GM06990 (cell line): ENCODE results near the gene VDAC2.

Source experiments
- DNase-seq: peaks from one replicate; pipeline ENCODE4 v3.0.0-alpha.2; 2011; ENCODE audit not compliant: insufficient read length; ENCODE audit errors: extremely low read depth
- H3K27me3 ChIP-seq: replicated peaks from 2 replicates; pipeline ENCODE4 v1.6.0; 2011; ENCODE audit warnings: low read length; ENCODE audit not compliant: control insufficient read depth, insufficient read depth
- H3K36me3 ChIP-seq: 2 replicates; pipeline ENCODE4 v1.5.1; 2011; ENCODE audit warnings: low read length; ENCODE audit not compliant: control insufficient read depth, insufficient read depth
- H3K4me3 ChIP-seq: replicated peaks from 2 replicates; pipeline ENCODE4 v1.5.1; 2011; ENCODE audit warnings: low read depth, mild to moderate bottlenecking, control low read depth, low read length
- TF ChIP-seq, protein P1 (sequence below): IDR thresholded peaks from 2 replicates; pipeline ENCODE4 v1.5.1; 2011; ENCODE audit warnings: low read length, control low read depth, mild to moderate bottlenecking, inconsistent platforms; ENCODE audit not compliant: insufficient read depth, poor library complexity, severe bottlenecking

The VDAC2 gene

DNA sequence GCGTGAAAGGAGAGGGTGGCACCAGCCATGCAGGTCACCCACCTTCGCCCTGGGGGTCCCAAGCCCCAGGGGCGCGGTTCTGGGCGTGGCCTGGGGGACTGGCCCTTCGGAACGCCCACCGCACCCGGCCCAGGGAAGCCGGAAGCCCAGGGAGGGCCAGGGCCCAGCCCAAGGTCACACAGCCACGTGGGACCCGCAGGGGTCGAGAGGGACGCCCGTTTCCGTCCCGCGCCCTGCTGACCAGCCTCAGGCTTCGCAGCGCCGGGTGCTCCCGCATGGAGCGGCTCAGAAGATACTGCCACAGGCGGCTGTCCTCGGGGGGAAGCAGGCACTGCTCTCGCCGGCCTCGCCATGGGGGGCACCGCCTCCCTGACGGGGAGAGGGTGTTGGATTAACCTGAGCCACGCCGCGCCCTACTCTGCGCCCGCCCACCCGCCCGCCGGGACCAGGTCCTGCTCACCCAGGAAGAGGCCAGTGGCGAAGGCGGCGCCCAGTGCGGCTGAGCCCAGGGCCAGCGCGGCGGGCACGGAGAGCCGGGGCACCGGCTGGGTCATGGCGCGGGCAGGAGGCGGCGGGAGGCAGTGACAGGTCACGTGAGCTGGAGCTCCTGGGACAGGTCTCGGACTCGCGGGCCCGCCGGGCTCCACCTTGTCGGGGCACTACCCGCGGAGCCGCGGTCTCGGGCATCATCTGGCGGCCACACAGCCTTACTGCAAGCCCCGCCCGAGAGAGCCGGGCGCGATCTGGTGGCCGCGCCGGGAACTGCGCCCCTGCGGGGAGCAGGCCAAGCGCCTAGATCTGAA lies 25.0 kb downstream of the VDAC2 start, which contains the start of gene COMTD1:
Gene COMTD1, minus strand, starts transcription at position 583 of the 803 bp plus-strand sequence. Its CDS starts 29 bp downstream, at position 554.
- DNase-seq, result peak; percentile 94
- Histone ChIP-seq H3K27me3 (no peaks in the 10 kb centered on the region; the same call in 1 of the 2 replicates), H3K36me3 (peaks cover 10% of the 10 kb centered on the region), H3K4me3 (peak within 1 kb of the TSS; percentile 85)
- TF ChIP-seq, protein P1, sequence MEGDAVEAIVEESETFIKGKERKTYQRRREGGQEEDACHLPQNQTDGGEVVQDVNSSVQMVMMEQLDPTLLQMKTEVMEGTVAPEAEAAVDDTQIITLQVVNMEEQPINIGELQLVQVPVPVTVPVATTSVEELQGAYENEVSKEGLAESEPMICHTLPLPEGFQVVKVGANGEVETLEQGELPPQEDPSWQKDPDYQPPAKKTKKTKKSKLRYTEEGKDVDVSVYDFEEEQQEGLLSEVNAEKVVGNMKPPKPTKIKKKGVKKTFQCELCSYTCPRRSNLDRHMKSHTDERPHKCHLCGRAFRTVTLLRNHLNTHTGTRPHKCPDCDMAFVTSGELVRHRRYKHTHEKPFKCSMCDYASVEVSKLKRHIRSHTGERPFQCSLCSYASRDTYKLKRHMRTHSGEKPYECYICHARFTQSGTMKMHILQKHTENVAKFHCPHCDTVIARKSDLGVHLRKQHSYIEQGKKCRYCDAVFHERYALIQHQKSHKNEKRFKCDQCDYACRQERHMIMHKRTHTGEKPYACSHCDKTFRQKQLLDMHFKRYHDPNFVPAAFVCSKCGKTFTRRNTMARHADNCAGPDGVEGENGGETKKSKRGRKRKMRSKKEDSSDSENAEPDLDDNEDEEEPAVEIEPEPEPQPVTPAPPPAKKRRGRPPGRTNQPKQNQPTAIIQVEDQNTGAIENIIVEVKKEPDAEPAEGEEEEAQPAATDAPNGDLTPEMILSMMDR, result peak; percentile 100

DNA sequence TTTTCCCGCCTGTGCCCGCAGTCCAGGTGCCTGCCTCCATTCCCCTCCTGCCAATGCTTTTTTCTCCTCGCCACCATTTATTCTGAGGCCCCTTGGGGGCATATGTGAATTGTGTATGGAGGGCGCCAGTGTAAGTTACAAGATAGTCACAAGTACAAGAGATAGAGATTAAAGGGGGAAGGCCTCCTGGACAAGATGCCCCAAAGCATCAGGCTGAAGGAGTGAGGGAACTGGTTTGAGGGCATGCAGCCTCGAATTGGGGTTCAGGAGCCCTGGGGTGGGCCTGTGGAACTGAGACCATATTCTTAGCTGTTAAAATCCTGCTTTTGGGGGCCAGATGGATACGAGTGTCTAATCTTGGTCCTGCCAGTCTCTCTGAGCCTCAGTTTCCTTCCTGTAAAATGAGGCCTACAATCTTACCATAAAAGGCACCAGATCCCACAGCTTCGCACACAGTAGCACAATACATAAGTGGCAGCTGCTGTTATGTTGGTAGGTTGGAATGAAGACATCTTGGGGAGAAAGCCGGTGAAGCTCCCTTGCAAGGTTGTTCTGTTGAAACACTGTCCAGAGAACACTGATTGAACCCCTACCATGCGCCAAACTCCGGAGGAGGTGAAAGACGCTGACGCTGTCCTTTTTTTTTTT lies 25.7 kb downstream of the VDAC2 start:
- Histone ChIP-seq H3K27me3 (no peaks in the 10 kb centered on the region; the same call in 1 of the 2 replicates), H3K36me3 (peaks cover 10% of the 10 kb centered on the region), H3K4me3 (no peak overlapping the region)
- TF ChIP-seq, protein P1, result no peak
- DNase-seq, result no peak

DNA sequence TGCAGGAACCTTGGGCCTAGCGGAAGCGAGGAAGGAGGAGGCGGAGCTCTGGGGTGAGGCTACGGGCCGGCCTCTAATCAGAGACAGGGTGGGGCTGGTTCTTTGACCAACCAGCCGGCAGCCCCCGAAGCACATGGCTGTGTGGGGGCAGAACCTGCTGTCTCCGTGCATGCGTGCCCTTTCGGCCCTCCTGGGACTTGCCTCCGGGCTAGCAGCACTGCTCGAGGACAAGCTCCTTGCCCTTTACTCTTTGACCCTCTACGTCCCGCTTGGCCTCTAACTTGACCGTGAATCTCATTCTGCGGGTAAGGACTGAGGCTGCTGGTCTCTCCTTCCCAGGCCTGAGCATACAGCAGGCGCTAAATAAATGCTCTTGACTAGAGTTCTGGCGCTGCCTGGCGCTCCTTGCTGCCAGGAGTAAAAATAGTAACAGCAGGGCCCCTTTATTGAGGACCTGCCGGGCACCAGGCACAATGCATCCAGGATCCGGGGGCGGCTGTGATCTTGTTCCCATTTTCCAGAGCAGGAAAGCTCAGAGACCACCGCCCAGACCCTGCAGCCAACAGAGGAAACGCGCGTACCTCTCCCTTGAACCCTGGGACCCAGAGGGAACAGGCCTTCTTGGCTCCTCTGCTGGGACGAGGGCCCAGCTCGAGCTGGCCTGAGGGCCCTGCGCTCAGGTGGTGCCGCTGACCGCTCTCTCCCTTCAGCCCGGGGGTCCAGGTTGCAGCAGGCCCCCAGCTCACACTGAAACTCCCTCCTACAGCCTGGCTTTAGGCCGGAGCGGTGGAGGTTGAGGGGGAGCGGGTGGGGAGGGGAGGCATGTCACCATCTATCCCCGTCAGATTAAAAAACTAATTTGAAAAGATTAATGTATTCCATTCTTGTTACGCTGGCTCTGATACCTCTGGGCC lies 27.8 kb downstream of the VDAC2 start:
- Histone ChIP-seq H3K27me3 (no peaks in the 10 kb centered on the region; the same call in 1 of the 2 replicates), H3K36me3 (no peaks in the 10 kb centered on the region; the same call in 1 of the 2 replicates), H3K4me3 (no peak overlapping the region)
- no peak for DNase-seq
- TF ChIP-seq, protein P1, result no peak

DNA sequence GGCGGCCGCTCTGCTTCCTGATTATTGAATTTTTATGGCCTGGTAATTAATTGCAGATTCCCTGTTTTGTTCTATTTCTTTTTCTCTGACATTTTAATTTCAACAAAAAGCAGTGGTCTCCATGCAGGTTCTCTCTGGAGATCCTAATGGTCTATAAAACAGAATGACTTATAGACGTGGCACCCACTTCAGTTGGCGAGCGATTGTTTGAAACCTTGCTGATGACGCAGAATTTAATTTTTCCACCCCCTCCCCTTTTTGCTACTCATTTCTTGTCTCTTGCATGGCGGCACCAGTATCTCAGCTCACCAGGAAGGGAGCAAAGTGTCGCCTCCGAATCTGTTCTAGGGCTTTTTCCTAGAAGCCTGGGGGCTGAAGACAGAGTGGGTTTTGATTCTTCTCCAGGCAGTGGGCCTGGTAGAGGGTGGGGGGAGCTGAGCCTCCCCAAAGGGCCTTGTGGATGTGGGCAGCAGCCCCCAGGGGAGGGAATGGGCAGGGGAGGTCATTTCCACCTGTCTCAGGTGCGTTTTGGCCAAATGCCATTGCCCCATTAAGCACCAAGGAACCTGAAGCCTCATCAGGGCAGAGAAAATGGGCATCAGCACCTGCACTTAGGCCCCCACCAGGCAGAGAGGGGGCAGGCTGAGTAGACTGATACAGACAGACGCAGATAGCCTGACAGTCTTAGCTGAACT lies 28.6 kb downstream of the VDAC2 start:
- no peak for DNase-seq
- no peaks in the 10 kb centered on the region; the same call in 1 of the 2 replicates for H3K27me3 ChIP-seq
- H3K36me3 ChIP-seq, result no peaks in the 10 kb centered on the region
- no peak overlapping the region for H3K4me3 ChIP-seq
- TF ChIP-seq, protein P1, result no peak
